Measurements from ENCODE around the gene EGFR.
"Not testable (repeated sequence)": the region's sequence is repeated elsewhere in the genome, so short reads cannot be mapped to it uniquely, and the experiment has no call there.

Gene EGFR

DNA sequence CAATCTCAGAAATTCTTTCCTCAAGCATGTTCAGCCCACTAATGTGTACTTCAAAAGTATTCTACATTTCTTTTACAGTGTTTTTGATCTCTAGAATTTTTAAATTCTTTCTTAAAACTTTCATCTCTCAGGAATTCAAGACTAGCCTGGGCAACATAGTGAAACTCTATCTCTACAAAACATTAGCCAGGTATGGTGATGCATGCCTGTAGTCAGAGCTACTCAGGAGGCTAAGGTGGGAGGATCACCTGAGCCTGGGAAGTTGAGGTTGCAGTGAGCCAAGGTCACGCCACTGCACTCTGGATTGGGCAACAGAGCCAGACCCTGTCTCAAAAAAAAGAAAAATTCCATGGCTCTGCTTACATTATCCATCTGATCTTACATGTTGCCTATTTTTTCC is 5.0 kb upstream of the EGFR start:
- no peak for DNase-seq (ENCODE audit: low read depth)

DNA sequence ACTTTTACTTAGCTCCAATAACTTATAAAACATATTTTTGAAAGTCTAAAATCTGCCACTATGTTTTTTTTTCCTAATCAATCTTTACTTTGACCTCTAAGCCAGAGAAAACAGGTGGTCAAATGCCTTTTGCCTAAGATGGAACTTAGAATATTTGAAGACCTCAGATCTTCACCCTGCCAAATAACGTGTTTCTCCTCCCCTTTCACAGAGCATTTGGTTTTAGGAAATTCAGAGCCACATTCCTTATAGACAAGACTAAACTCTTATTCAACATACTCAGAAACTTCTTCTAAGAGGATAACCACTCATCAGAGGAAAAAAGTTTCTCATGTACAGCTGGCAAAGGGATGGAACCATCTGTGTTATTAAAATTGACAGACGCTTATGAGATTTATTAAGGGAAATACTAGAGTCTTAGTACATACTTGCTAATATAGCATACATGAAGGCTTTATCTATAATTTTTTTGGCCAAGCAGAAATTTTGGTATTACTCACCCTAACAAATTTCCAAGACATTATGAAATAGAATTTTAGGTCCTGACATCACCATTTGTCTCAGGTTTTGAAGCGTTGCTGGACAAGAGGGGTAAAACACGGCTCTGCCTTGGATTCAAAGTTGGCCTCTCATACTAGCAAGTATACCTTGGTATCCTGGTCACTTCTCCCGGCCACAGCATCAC is 2.6 kb upstream of the EGFR start:
- DNase-seq (ENCODE audit: low read depth), result no peak

DNA sequence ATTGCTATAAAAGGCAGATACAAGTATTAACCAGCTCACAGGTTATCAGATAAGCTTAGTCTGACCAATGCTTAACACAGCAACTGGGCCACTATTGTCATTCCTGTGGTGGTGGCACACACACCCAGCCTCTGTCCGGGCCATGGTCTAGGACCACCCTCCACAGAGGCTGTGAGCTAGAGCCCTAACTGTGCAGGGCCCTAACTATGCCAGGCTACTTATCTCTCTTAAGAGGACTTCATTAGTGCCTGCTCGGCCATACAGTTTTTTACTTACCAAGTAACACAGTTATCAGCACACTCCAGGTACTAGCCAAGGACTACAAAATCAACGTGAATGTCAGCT is 2.1 kb upstream of the EGFR start:
- DNase-seq (ENCODE audit: low read depth), result no peak

DNA sequence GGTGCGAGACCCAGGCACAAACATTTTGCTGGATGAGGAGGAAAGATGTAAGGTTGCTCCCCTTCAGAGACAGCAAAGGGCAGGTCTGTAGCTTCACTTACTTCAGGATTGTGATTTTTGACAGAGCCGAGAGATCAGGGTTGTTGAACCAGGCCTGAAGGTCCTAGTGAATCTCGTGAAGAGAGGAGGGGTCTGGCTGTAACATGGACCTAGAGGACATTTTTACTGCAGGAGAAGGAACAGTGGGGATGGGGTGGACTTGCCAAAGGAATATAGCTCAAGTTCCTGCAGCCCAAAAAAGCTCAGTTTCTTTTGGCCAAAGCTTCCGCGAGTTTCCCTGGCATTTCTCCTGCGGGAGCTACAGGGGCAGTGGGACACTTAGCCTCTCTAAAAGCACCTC is 976 bp upstream of the EGFR start:
- no peak for DNase-seq (ENCODE audit: low read depth)

DNA sequence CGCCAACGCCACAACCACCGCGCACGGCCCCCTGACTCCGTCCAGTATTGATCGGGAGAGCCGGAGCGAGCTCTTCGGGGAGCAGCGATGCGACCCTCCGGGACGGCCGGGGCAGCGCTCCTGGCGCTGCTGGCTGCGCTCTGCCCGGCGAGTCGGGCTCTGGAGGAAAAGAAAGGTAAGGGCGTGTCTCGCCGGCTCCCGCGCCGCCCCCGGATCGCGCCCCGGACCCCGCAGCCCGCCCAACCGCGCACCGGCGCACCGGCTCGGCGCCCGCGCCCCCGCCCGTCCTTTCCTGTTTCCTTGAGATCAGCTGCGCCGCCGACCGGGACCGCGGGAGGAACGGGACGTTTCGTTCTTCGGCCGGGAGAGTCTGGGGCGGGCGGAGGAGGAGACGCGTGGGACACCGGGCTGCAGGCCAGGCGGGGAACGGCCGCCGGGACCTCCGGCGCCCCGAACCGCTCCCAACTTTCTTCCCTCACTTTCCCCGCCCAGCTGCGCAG is 424 bp downstream of the EGFR start:
- no peak for DNase-seq (ENCODE audit: low read depth)

DNA sequence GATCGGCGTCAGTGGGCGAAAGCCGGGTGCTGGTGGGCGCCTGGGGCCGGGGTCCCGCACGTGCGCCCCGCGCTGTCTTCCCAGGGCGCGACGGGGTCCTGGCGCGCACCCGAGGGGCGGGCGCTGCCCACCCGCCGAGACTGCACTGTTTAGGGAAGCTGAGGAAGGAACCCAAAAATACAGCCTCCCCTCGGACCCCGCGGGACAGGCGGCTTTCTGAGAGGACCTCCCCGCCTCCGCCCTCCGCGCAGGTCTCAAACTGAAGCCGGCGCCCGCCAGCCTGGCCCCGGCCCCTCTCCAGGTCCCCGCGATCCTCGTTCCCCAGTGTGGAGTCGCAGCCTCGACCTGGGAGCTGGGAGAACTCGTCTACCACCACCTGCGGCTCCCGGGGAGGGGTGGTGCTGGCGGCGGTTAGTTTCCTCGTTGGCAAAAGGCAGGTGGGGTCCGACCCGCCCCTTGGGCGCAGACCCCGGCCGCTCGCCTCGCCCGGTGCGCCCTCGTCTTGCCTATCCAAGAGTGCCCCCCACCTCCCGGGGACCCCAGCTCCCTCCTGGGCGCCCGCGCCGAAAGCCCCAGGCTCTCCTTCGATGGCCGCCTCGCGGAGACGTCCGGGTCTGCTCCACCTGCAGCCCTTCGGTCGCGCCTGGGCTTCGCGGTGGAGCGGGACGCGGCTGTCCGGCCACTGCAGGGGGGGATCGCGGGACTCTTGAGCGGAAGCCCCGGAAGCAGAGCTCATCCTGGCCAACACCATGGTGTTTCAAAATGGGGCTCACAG is 1.1 kb downstream of the EGFR start:
- DNase-seq (ENCODE audit: low read depth), result no peak

DNA sequence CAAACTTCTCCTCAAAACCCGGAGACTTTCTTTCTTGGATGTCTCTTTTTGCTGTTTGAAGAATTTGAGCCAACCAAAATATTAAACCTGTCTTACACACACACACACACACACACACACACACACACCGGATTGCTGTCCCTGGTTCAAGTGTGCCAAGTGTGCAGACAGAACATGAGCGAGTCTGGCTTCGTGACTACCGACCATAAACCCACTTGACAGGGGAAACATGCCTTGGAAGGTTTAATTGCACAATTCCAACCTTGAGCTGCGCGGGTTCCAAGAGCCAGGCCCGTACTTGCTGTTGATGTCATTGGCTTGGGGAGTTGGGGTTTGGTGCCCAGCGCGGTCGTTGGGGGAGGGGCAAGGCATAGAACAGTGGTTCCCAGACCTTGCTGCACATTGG is 1.7 kb downstream of the EGFR start:
- DNase-seq (ENCODE audit: low read depth), result no peak

DNA sequence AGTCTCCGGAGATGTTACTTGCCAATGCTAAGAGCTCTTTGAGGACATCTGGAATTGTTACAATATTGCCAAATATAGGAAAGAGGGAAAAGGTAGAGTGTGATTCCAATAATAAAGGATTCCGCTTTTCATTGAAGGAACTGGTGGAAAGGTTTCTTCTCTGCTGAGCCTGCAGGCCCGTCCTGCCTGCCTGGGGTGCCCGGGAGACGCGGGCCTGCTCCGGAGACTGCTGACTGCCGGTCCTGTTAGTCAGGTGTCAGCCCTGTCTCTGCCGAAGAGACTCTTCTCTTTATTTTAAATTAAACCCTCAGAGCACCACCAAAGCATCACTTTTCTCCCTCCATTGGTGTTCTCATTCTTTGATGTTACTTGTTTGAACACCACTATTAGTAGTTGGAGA is 2.2 kb downstream of the EGFR start:
- DNase-seq (ENCODE audit: low read depth), result no peak

DNA sequence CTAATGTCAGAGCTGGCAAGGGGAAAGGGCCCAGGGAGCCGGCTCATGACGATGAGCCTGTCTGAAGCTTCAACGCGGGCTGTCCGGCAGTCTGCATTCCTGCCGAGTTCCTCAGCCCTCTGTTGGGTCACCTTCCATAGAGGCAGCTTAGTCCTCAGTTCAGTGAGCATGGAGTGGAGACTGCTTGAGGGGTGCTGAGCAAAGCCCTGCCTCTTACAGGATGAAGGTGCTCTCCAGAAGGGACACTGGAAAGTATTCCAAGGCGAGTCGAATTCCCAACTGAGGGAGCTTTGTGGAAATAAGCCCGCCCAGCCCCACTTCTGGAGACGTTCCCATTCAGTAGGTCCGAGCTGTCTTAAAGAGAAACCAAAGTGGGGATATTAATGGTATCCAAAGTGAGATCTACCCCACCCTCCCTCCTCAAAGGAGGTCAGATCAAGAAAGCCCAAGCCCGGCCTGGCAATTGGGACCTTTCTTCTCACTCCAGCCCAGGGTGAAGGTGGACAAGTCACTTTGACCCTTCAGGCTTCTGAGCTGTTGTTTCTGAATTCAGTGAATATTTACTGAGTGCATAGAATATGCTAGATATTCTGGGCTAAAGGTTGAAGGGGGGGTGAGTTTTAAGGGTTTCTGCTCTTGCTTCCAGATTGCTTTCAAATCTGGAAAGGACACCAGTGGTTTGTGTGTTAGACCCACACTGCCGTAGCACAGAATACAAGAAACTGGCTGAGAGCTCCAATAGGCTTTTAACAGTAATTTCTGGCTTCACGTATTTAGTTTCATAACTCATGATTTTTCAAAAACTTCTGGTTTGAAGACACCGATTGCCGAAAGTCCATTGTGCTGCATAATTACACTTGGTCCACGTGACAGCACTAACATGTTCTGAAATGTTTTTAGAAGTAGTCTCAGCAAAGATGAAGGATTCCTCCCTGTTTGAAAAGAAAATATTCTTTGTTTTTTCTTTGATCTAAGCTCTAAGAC is 3.5 kb downstream of the EGFR start:
- DNase-seq (ENCODE audit: low read depth), result no peak

DNA sequence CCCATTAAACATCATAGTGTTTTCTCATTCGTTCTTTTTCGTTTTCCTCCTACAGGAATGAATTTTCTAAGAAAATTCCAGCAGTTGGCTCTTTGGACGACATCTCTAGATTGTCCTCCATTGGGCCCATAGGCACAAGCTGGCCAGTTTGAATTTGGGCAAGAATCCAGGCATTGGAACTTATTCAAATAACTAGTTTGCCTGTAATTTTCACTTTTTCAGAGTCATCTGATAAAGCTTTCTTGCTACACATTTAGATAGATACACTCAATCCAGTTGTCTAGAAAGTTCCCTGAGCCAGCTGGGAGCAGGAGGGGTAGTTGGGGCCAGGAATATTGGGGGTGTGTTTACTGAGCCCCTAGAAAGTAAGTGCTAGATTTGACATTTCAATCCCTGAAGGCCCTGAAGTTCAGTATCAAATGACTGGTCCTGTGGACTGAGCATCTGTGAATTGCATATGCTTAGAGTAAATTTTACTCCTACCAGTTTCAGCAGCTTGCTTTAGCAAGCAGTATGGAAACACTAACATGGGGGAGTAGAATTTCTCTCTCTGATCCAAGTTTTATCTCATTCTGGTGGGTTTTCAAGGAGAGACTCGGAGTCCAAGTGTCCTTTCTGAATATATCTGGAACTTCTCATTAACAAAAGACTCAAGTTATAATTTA is 5.2 kb downstream of the EGFR start:
- DNase-seq (ENCODE audit: low read depth), result no peak

DNA sequence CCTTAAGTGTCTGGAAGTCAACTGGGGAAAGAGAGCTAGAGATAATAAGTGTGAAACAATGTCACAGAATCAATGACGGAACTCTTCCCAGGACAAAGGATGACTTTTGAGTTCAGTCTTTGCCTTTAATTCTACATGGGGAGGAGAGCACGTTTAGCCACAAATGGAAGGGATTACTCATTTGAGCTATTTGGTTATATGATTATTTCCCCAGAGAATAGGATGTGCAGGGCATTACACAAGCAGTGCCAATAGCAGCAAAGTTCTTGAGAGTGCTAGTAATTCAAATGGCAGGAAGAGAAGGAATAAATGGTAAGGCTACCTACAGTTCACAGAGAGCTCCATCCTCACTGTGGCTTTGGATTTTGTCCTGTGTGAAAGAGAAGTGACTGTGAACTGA is 6.0 kb downstream of the EGFR start:
- no peak for DNase-seq (ENCODE audit: low read depth)

DNA sequence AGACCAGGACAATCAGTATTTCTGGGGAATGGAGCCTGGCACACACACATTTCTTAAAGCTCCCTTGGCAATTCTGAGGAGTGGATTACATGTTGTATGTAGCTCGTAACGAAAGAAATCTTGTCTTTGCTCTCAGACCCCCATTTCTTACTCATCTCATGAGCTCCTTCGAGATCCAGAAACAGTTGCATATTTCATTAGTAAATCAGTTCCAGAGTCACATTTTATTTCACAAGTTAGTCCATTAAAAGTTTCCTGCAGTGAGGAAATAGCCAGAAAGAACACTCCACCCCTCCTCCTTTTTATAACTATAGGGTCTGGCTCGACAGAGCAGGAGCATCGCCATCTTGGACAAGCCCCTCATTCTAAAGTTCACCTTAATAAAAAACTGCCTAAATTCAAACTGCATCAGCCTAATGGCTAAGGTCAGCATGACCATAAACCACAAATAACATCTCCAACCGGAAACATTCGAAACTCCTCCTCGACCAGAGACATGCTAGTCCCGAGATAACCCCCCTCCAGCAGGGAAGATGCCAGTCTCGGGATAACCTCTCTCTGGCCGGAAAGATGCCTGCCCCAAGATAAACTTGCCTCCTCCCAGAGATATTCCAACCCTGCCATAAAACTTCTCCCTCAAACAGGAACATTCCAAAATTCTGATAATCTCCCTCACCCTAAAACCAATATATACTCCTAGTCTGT is 7.4 kb downstream of the EGFR start:
- DNase-seq (ENCODE audit: low read depth), result no peak

DNA sequence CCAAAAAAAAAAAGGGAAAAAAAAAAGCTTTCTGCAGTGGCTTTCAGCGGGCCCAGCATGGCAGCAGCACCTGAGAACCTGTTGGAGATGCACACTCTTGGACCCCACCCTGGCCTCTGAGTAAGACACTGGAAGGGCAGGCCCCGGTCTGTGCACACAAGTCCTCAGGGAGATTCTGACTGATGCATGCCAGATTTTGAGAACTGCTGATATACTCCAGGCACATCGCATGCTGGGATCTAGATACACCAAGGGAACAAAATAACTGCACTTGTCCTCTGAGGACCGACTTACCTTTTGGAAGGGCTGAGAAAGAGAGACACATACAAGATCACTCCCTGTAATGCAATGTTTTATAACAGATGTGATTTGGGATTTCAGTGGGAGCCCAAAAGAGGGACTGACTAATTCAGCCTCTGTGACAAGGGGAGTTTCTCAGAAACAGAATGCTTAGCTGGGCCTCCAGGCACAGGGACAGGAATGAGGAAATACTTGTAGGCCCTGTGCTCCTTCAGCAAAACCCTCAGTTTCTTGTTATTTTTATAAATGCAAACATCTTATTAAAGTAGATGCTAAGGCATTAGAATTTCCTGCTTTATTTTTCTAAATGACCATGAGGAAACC is 8.2 kb downstream of the EGFR start:
- no peak for DNase-seq (ENCODE audit: low read depth)

DNA sequence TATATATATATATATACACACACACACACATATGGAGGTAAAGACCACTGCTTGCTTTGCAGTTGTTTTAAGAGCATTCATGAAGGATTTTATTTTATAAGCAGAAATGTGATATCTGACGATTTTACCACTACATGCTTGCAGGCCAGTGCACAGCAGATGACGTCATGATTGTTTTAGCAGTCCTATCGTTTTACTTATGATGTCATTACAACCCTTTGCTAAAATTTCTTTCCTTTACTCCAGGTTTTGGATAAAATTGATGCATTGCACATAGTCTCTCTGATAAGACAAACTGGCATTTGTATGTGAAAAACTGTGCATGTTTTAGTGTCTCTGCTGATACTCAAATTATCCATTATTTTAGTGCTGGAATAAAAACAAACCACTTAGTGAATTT is 9.2 kb downstream of the EGFR start:
- DNase-seq (ENCODE audit: low read depth), result no peak

DNA sequence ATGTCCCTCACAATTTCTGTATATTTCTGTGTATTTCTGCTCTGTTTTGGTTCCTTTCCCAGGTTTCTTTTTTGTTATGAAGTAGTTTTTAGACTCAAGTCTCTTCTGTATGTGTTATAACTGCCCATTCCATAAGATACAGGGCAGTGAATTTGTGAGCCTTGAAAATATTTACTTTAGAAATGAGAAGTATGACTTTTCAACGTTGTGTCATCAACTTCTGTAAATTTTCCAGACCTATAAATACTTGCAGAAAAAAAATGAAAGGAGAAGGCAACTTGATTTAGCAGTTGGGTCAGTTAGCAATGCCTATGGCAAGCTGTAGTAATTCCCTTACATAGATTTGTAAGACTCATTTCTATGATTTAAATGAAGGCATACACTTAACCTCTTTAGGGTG is 11.5 kb downstream of the EGFR start:
- no peak for DNase-seq (ENCODE audit: low read depth)

DNA sequence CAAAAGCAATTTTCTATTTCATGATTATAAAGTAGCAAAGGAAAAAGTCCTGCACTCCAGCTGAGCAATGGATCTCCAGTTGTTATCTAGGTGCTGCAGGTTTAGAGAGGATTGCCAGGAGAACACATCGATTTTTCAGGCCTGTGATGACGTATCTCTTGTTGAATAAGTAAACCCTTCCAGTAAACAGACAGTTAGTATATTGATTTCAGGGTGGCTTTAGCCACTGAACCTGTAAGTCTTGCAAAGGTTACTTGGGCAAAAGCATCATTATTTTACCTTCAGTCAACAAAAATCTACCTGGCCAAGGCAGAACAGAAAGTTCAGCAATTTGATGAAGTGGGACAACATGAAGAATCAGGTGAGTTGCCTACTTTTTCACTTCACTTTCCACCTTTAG is 12.3 kb downstream of the EGFR start:
- no peak for DNase-seq (ENCODE audit: low read depth)

DNA sequence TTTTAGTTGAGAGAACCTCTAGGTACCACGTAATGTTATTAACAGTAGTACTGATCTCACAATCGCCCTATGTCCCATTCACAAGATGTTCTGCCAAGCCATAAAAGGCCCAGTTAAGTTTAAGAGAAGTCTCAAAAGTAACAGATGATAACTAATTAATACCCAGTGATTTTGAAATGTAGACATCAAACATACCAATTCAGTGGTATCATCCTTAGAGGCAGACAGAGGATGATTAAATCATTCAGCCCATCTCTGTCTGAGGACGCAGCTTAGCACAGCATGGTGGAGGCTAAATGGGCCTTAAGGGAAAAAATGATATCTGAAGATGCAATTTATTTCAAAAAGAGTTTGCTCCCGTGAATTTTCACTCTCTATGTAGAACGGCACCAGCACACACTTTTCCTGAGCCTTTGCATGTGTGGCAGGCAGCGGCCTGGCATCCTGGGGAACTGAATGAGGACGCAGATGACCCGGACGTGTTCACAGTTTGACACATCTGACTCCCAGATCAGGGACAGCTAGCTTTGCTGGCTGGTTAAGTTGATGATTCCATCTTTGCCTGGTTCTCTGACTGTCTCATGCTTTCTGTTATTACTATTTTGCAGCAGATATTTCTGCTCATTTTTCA is 13.4 kb downstream of the EGFR start:
- DNase-seq (ENCODE audit: low read depth), result no peak

DNA sequence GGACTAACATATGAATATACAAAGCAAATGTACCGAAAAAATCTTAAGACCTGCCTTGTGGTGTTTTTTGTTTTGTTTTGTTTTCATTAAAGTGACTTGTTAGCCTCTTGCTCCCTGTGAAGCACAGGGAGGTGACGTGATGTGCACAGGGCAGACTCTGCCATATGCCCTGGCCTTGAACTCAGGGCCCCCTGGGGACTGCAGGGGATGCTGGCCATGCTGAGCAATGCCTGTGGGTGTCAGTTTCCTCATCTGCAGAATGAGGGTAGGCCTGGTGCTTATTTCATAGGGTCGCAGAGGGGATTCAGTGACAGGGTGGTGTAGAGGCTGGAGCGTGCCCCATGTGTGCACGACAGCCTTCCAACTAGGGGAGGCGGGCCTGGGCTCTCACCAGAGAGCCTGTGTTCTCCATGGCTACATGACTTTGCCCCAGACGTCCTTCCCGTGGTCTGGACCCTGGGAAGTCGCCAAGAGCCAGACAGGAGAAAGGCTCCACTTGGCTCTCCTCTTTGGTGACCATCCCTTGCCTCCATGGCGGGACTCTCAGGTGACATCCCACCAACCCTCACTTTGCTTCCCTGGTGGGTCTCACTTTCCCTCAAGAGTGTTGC is 14.5 kb downstream of the EGFR start:
- DNase-seq (ENCODE audit: low read depth), result no peak

DNA sequence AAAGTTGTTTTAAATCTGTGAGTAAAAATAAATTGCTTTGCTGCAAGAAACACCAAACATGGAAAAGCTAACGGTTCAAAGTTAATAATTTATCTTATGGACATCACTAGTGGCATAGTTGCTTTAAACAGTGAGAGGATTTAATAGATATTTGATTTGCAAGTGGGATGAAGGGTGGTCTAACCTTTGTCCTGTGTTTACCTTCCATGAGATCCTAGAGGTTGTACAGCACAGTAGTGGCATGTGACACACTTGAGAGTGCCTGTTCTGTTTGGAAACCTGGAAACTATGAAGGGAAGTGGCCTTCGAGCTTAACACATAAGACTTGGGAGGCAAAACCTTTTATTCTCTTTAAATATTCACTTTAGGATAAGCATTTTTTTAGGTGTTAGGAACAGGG is 16.0 kb downstream of the EGFR start:
- DNase-seq (ENCODE audit: low read depth), result no peak

DNA sequence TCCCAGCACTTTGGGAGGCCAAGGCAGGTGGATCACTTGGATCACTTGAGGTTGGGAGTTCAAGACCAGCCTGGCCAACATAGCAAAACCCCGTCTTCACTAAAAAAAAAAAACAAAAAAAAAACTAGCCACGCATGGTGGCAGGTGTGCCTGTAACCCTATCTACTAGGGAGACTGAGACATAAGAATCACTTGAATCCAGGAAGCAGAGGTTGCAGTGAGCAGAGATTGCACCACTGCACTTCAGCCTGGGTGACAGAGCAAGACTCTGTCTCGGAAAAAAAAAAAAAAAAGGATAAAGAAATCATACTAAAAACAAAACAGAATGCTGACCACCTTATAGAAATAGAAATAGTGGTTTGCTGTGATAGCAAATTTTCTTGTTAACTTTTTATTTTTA is 16.6 kb downstream of the EGFR start:
- not testable (repeated sequence) for DNase-seq (ENCODE audit: low read depth)
